Stimulated activated CD4-positive, alpha-beta T cell treated with anti-CD3 and anti-CD28 coated beads, Interleukin-4, amount 100 ng/mL, for 1 hour (primary cell): ENCODE data around the gene TSPAN1.

Experiments used
- DNase-seq: peaks from one replicate; pipeline ENCODE4 v3.0.0-alpha.2; 2020

TSPAN1 gene

DNA sequence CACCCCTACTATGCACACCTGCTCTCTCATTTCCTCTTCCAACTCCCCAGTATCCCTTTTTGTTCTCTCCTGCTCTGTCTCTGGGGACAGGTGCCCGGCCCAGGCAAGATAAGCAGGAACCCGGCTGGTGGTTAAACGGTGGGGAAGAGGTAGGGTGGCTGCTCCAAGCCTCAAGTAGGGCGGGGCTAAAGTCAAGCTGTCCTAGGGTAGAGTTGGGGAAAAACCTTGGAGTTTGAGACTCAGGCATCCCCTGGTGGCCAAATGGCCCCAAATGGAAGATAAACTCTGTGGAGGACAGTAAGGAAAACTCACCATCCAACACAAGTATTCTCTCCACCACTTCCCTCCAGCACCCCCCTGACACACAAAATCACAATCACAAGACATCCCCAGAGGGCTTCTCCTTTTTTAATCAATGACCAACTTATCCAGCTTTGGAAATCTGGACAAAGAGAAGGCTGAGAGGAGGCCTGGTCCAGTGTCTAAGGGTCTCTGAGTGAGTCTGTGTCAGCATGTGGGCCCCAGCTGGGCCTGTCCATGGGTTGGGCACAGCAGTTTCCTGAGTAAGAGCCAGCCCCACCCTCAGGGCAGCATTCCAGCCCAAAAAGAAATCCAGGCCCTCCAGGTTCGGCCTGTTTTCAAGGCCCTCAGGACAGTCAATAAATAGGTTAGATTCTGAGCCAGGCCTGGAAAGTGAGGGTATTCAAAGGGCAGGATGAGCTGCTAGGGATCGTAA, 13.6 kb downstream of the TSPAN1 start:
- no peak for DNase-seq

DNA sequence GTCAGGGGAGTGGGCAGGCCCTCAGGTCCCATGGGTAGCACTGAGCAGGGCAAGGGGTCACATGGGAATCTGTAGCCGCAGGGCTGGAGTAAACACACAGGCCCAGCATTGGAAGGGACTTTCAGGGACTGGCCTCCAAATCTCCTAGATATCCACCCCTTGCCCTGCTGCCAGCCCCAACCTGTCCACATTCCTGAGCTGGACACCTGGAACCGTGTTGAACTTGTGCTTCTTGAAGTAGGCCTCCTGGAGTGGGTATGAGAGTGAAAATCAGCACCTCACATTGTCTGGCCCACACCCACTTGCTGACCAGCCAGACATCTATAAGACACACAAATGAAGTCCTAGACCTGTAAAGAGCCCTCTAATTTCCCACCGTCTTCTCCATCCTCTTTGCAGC, 15.7 kb downstream of the TSPAN1 start:
- no peak for DNase-seq

DNA sequence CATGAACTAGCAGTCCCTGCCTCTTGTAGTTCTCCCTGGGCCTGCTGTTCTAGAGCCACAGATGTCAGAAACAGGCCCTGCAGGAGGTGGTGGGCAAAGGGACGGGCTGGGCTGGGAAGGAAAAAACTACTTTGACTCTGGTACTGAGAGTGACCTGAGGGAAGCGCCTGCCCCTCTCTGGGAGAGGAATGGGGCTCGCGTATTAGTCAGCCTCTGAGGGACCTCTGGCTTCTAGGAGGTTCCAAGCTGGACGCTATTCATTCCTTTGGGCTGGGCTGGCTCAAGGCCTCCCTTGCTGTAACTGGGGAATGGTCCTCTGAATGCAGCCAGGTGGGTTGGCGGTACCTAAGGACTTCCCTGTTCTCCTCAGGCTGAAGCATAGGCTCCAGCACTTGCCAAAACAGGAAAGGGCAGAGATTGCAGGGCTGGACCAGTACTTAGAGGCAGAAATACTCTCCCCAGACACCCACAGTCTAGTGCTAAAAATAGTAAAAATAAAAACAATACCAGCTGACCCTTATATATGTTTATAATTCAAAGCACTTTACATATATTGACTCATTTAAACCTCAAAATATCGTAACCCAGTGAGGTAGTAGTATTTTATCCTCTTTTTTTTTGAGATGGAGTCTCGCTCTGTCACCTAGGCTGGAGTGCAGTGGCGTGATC, 16.3 kb downstream of the TSPAN1 start:
- no peak for DNase-seq

DNA sequence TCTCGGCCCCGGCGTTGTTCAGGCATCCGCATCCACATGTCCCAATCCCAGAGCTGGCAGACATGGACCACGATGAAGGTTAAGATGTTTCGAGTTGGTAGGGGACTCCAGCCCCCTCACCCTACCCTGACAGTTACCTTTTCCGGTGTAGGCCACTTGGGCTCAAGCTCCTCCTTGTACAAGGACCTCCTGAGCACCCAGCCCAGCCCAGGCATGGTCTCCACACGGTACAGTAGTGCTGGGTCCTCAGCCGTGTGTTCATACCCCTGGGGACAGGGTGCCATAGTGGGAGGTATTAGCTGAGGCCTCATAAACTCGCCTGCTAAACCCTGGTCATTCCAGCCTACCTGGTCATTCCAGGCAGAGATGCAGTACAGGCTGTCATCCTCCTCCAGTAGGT, 17.3 kb downstream of the TSPAN1 start:
- no peak for DNase-seq

DNA sequence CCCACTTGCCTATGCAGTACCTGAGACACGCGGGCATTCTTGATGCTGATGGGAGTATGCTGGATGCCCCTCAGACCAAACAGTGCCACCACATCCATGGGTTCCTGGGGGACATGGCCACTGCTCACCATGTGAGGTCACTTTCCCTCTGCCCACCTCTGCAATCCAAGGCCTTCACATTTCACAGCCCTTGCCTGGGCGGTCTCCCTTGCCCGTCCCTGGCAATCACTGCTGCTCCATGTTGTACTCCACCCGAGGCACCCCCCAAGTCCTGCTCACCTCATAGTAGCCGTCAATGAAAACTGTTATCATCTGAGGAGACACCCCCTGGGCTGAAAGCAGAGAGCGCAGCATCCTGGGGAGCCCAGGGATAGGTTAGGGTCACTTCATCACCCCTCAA, 18.4 kb downstream of the TSPAN1 start:
- no peak for DNase-seq

DNA sequence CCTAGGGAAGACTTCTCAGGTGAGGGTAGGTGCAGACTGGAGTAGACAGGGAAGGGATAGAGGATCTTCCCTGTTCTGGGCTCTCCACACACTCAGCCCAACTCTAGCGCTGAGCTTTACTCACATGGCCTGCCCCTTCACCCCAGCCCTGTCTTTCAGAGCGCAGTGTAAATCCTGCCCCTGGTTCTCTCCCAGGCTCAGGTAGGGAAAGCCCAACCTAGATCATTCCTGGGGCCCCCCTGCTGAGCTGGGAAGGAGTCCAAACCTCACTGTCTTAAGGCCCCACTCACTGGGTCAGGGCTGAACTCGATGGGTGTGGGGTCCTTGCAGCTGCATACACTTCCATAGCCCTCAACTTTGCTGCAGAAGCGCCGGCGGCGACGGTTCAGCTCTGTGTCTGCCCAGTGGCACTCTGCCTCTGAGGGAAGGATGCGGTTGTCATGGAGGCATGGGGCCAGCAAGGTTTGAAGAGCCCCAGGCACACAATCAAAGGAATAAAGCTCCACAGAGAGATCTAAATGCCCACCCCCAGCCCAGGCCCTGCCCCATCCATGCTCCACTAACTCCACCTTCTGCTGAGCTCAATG, 19.2 kb downstream of the TSPAN1 start:
- no peak for DNase-seq

DNA sequence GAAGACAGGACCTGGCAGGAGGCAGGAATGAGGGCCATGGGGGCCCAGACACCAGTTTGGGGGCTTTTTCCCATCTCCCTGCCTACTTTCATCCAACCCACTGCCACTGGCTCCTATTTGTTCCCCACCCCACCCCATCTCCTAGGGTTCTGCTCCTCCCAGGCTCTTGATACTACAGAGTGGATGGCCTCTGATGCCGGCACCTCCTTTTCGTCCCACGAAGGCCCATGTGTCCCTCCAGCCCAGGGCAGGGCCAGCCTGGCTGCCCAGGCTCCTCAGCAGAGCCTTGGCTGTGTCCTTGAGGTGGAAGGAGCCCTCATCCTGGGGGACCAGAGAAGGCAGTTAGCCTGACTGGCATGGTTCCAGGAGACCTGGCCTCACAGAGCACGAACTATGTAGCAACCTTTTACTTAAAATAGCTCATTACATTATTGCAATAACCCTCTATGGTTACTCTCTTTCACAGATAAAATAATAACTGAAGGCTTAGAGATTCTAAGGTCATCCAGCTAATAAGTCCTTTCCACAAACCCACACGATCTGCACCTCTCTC, 19.8 kb downstream of the TSPAN1 start:
- no peak for DNase-seq

DNA sequence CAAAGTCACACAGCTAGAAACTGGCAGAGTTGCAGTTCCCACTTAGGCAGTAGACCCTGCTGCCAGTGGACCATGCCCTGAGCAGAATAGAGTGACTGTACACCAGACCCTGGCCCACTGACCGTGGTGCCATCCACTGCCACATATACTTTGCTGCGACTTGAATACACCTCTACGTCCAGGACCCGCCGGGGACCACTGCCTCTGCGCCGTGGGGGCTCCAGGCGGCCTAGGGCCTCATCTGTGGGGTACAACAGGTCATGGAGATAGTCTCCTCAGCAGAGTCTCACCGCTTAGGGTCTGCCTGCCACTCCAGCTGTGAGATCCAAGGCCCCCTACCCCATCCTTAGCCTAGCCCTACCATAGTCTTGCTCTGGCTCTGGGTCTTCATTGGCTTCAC, 21.7 kb downstream of the TSPAN1 start:
- no peak for DNase-seq

DNA sequence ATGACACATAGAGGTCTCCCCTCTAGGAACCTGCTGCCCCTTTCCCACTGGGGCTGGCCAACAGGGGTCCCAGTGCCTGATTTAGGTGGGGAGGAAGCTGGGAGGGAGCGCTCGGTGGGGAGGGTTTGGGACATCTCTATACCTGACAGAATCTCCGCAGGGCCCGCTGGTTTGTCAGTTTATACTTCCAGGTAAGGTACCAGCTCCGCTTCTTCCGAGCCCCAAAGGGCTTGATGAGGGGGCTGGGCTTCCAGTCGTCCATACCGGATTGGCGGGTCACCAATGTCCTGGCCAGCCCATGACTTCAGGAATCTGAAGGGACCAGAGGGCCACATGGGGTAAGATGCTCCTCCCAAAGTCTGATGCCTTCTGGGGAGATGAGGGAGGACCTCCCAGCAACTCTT, 22.7 kb downstream of the TSPAN1 start:
- no peak for DNase-seq

DNA sequence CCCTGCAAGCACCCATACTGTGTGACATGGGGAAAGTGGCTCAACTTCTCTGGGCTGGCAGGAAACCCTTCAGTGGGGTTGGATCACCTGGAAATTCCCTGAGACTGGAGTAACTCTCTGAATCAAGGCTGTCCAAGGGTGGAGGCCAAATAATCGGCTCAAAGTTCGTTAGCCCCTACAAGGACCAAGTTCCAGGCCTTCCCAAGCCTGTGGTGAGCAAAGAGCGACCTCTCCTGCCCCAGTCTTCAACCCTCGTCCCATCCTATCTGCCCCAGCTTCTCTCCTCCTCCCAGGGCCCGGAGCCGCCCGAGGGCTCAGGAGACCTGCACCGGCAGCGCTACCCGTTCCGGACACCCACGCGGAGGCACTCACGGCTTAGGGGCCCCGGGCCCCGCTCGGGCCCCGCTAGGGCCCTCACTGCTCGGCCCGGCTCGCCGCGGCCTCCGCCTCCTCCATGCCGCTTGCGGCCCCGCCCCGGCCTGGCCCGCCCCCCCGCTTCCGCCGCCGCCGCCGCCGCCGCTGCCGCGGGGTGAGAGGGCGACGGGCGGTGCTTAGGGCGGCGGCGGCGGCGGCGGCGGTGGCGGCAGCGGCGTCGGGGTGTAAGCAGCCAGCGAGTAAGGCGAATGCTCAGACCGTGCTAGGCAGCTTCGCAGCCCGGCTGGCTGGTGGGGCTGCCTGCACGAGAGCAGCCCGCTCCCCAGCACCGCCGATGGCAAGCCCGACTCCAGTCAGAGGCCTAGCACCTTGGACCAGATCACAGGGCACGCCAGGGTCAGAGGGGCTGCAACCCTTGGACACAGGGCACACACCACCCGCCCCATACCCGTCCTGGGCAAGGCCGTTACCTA, 23.3 kb downstream of the TSPAN1 start, which contains the start of gene POMGNT1:
TSS of gene POMGNT1 (minus strand) at position 471 of the 848 bp plus-strand sequence. CDS start 613 bp downstream, outside the sequence.
- peak; percentile 78 for DNase-seq

DNA sequence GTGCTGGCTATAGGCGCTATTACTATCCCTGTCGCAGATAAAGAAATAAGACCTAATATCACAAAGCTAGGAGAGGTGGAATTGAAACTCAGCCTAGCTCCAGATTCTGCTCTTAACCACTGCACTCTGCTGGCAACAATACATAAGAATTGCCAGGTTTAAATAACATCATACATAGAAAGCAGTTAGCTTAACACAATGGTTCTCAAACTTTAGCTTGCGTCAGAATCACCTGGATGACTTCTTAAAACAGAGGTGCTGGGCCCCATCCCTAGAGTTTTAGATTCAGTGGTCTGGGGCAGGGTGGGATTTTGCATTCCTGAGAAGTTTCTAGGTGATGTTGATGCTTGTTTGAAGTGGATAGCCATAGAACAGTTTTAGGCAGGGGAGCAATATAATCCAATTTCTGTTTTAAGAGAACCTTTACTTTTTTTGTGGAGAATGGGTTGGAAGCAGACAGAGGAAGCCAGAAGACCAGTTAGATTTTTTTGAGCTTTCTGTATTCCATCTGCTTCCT, 24.4 kb downstream of the TSPAN1 start:
- DNase-seq: no peak

DNA sequence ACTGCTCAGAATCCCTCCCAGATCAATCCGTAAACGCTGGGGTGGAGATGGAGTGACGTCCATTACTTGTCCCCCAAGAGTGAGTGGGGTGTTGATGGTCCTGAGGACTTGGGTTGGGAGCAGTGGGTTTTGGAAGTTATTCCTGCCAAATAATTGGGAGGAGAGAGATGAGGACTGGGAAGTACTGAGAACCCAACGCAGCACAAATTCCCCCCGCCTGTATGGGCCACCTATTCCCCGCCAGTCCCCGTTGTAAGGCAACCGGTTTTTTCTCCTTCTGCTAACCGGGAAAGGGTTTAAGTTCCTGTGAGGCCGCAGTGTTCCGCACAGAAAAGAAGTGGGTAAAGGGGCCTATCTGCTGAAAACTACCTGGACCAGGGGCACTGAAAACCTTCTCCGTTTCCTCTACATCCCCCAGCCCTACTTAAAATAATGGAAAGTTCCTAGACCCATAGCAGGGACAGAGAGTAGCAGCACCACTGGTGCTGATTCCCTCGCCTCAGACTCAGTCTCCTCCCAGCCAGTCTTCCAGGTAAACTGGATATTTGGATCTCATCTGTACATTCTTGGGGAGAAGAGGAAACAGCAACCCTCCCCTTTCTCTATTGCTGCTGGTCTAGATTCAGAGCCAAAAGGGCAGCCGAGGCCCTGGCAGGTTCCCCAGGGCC, 29.0 kb downstream of the TSPAN1 start:
- no peak for DNase-seq

DNA sequence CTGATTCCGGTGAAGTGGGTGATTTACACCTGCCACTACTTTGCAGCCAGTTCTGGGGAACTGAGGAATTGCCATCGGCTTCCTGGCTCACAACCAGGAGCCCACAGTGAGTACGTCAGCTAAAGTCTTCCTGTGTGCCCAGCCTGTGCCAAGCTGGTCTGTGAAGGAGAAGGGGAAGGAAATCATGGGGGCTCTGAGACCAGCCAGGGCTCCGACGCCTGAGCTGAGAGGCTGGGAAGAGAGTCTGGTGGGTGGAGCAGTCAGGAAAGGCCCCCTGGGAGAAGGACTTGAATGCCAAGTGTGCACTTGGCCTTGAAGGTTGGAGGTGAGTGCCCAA, 29.5 kb downstream of the TSPAN1 start:
- no peak for DNase-seq

DNA sequence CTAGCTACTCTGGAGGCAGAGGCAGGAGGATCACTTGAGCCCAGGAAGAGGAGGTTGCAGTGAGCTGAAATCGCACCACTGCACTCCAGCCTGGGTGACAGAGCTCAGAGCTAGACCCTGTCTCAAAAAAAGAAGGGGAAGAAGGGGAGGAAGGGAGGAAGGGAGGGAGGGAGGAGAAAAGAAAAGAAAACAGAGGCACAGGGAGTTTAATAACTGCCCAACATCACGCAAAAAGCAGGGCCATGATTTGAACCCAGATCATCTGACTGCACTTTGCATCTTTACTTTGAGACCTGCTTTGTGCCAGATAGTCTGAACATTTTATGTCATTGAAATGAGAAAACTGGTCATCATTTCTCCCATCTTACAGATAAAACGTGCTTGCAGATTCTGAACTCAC, 30.3 kb downstream of the TSPAN1 start:
- no peak for DNase-seq

DNA sequence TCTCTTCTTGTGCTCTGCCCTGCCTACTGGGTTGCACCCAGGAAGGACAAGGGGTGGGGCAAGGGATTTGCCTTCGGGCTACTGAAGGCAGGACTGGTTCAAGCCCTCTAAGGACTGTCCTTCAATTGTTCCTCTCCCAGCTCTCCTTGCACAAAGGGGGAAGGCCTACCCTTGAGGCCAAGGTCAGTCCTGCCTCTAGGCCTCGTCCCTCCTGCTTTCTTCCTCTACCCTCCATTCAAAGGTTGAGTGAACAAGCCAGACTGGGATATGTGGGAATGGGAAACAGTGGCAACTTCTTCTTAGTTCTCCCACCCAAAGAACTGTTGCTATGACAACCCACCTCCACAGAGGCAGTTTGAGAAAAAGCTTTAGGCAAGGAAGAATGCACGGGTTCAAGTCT, 30.9 kb downstream of the TSPAN1 start:
- no peak for DNase-seq

DNA sequence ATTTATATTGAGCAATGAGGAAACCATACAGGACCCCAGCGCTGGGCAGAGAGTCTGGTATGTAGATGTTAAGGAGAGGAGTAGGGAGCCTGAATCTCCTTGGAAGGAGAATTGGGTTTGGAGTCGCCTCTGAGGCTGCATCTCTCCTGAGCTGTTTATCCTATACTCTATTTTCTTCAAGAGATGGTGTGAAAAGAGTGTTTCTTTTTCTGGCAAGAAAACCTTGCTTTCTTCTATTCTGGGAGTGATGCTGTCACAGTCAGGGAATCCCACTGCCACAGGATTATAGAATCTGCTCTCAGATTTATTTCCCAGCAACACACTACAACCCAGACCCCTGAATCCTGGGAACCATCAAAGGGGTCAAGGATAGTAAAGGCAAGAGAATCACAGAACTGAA, 31.5 kb downstream of the TSPAN1 start:
- no peak for DNase-seq

DNA sequence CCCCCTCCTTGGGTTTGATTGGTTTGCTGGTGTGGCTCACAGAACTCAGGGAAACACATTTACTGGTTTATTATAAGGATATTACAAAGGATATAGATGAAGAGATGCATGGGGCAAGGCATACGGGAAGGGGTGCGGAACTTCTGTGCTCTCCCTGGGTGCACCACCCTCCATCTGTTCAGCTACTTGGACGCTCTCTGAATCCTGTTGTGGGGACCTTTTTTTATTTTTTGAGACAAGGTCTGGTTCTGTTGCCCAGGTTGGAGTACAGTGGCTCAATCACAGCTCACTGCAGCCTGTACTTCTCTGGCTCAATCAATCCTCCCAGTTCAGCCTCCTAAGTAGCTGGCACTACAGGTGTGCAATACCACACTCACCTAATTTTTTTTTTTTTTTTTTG, 35.7 kb downstream of the TSPAN1 start:
- no peak for DNase-seq

DNA sequence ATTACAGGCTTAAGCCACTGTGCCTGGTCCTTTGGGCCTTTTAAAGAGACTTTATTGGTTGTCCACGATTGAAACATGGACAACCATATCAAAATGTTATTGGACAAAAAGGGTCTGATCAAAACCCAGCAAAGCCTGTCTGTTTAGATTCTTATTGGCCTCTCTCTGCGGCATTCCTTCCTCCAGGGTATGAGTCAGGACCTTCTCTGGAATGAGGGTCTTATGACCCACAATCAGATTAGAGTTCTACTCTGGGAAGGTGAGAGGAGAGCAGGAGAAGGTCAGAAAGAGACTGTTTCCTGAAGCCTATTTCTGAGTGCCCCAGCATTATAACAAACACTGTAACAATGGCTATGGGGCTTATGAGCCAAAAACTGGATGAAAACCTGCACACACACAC, 36.2 kb downstream of the TSPAN1 start:
- DNase-seq: no peak

DNA sequence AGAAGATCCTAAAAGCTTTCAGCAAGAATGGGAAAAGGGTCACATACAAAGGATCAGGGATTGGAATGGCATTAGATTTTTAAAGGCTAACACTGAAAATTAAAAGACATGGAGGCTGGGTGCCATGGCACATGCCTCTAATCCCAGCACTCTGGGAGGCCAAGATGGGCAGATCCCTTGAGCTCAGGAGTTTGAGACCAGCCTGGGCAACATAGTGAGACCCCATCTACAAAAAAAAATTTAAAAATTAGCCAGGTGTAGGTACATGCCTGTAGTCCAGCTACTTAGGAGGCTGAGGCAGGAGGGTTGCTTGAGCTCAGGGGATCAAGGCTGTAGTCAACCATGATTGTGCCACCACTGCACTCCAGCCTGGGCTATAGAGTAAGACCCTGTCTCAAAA, 40.6 kb downstream of the TSPAN1 start:
- DNase-seq: no peak

DNA sequence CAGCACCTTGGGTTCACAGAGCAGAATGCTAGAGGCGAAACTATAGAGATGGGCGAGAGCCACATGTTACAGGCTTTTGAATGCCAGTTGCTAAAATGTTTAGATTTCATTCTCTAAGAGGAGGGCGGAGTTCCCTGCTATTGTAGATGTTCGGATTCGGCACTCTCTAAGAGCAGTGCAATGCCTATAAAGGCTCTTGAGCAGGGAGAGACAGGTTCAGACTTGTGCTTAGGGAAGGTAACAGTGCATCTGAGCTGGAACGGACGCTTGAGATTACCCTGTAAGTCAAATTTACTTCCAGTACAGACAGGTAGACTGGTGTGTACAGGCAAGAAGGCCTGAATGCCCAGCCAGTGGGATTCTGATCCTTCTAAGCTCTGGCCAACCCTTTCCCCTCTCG, 43.6 kb downstream of the TSPAN1 start:
- no peak for DNase-seq

DNA sequence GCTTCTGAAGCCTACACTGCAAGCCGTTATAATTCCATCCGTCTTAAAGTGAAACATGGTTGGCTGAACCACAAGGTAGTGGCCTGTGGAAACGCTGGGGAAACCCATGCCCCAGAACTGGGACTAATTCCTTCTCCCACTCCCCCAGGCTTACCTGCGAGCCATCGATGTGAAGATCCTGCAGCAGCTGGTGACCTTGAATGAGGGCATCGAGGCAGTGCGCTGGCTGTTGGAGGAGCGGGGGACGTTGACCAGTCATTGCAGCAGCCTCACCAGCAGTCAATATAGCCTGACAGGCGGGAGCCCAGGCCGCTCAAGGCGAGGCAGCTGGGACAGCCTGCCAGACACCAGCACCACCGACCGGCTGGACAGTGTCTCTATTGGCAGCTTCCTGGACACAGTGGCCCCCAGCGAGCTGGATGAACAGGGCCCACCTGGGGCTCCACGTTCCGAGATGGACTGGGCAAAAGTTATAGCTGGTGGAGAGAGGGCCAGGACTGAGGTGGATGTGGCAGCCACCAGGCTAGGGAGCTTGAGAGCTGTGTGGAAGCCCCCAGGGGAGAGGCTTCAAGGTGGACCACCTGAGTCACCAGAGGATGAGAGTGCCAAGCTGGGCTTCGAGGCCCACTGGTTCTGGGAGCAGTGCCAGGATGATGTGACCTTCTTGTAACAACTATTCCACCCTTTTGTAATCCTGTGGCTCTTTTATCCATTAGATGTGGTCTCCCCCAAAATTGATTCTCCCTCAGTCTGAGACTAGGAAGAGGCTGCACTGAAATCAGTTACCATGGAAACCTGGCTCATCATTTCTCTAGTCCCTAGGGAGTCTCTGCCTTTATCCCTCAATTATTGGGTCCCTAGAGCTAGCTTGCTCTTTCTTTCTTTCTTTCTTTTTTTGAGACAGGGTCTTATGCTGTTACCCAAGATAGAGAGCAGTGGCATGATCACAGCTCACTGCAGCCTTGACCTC, 44.9 kb downstream of the TSPAN1 start:
- no peak for DNase-seq
